SU-DHL-6 (cell line): ENCODE results near the gene C5AR1.
A peak's percentile ranks its signal among the peaks of the same experiment; 100 is the strongest.
"Not testable (repeated sequence)": the region's sequence is repeated elsewhere in the genome, so short reads cannot be mapped to it uniquely, and the experiment has no call there.

ENCODE experiments used
- H2AFZ ChIP-seq: fragments of 200-600 bp; sonication (generic); 2 replicates; pipeline ENCODE4 v1.6.1; 2014; ENCODE audit warnings: low read depth, mild to moderate bottlenecking, moderate library complexity, mixed read lengths, antibody characterized with exemption, low read length; ENCODE audit not compliant: severe bottlenecking
- H3F3A ChIP-seq: fragments of 200-600 bp; shearing (Covaris generic); 2 replicates; pipeline ENCODE4 v1.6.0; 2016; ENCODE audit warnings: antibody characterized with exemption, mild to moderate bottlenecking; ENCODE audit not compliant: insufficient read depth
- H3K27ac ChIP-seq: fragments of 200-600 bp; sonication (generic); 2 replicates; pipeline ENCODE4 v1.5.1; 2016; ENCODE audit warnings: low read depth, mild to moderate bottlenecking, low read length, moderate library complexity, mixed read lengths
- H3K27me3 ChIP-seq: fragments of 200-600 bp; sonication (generic), shearing (Covaris generic); 2 replicates; pipeline ENCODE4 v1.6.0; 2014; ENCODE audit warnings: mild to moderate bottlenecking, low read length
- H3K36me3 ChIP-seq: fragments of 200-600 bp; sonication (generic); 2 replicates; pipeline ENCODE4 v1.6.1; 2014; ENCODE audit warnings: mild to moderate bottlenecking, low read length, mixed read lengths
- H3K4me2 ChIP-seq: fragments of 300-600, 200-600 bp; shearing (Covaris generic), sonication (generic); 2 replicates; pipeline ENCODE4 v1.6.0; 2014; ENCODE audit warnings: low read length, low read depth, mild to moderate bottlenecking; ENCODE audit not compliant: poor library complexity, severe bottlenecking
- H3K4me3 ChIP-seq: fragments of 200-600 bp; sonication (generic); 2 replicates; pipeline ENCODE4 v1.5.1; 2014; ENCODE audit warnings: antibody characterized with exemption, low read length, mild to moderate bottlenecking, mixed read lengths; ENCODE audit not compliant: insufficient read depth, poor library complexity, severe bottlenecking
- H3K79me2 ChIP-seq: fragments of 200-600 bp; sonication (generic); 2 replicates; pipeline ENCODE4 v1.6.1; 2014; ENCODE audit warnings: mild to moderate bottlenecking, low read length, moderate library complexity; ENCODE audit not compliant: insufficient read depth
- H3K9ac ChIP-seq: fragments of 200-600 bp; sonication (generic); 2 replicates; pipeline ENCODE4 v1.7.0; 2014; ENCODE audit warnings: mild to moderate bottlenecking, low read length
- H3K9me2 ChIP-seq: fragments of 200-600 bp; sonication (generic); replicated peaks from 2 replicates; pipeline ENCODE4 v1.6.1; 2014; ENCODE audit warnings: low read length; ENCODE audit not compliant: insufficient read depth
- H3K9me3 ChIP-seq: fragments of 200-600 bp; sonication (generic); 2 replicates; pipeline ENCODE4 v1.6.1; 2014; ENCODE audit warnings: low read length, mixed read lengths; ENCODE audit not compliant: insufficient read depth
- H4K20me1 ChIP-seq: fragments of 200-600 bp; sonication (generic); 2 replicates; pipeline ENCODE4 v1.6.1; 2014; ENCODE audit warnings: low read depth, mild to moderate bottlenecking, antibody characterized with exemption, low read length, moderate library complexity, mixed read lengths
- CTCF ChIP-seq: fragments of 200-600 bp; sonication (generic); IDR thresholded peaks from one replicate; pipeline ENCODE4 v1.5.1; 2017; ENCODE audit warnings: antibody characterized with exemption, mild to moderate bottlenecking, low read length, moderate library complexity; ENCODE audit not compliant: insufficient read depth, poor library complexity, severe bottlenecking
- EZH2phosphoT487 ChIP-seq: fragments of 200-600 bp; sonication (generic), shearing (Covaris generic); conservative IDR thresholded peaks from 2 replicates; pipeline ENCODE4 v1.6.1; 2018; ENCODE audit warnings: mild to moderate bottlenecking, antibody characterized with exemption, low read length, moderate library complexity, mixed read lengths

The C5AR1 gene

DNA sequence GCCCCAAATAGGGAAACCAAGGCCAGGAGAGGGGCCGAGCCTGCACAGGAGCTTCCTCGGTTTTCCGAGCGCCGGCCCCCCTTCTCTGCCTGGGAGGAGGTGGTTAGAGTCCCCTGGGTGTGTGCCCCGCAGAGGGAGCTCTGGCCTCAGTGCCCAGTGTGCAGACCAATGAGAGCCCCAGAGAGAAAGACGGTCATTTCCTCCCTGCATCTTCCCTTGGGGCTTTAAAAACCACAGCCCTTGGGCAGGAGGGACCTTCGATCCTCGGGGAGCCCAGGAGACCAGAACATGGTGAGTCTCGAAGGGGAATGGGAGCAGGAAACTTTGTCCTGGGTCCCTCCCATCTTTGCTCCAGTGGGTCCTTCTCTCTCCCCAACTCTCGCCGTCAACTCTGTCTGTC, at the start of gene C5AR1:
Gene C5AR1, plus strand, starts transcription at position 254 of the 400 bp plus-strand sequence. Its CDS starts 35 bp downstream, at position 289.
- Histone ChIP-seq H3K4me3 (no peak within 1 kb of the TSS), H3K36me3 (no peaks in the 10 kb centered on the region), H3K9me3 (no peaks in the 10 kb centered on the region), H2AFZ (no peak within 1 kb of the TSS), H3K4me2 (no peak within 1 kb of the TSS), H3K27ac (no peak within 1 kb of the TSS), H3K9ac (no peak within 1 kb of the TSS), H3F3A (no peaks in the 10 kb centered on the region), H4K20me1 (no peaks in the 10 kb centered on the region), H3K27me3 (0 out of 2 replicates have a peak, but pooled peaks cover 3% of the 10 kb centered on the region), H3K9me2 (no peaks in the 10 kb centered on the region), H3K79me2 (no peaks in the 10 kb centered on the region)
- TF ChIP-seq EZH2phosphoT487 (no peak), CTCF (no peak)

DNA sequence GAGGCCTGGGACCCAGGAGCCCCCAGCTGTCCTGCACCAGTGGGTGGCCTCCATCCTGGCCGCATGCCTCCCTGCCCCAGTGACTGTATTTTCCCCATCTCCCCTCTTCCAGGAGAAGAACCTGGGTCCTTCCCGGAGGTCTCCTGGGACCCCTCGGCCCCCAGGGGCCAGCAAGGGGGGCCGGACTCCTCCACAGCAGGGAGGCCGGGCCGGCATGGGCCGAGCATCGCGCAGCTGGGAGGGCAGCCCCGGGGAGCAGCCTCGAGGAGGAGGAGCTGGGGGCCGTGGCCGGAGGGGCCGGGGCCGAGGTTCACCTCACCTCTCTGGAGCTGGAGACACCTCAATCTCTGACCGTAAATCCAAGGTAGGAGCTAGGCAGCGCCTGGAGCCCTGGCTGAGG, 49.2 kb upstream of the C5AR1 start:
- no peak overlapping the region for H3K4me2 ChIP-seq
- H3F3A ChIP-seq = no peaks in the 10 kb centered on the region; the same call in 1 of the 2 replicates
- no peaks in the 10 kb centered on the region for H3K9me3 ChIP-seq
- no peak overlapping the region for H3K27ac ChIP-seq
- TF ChIP-seq CTCF = no peak
- no peak for TF ChIP-seq EZH2phosphoT487
- H3K9ac ChIP-seq = no peak overlapping the region
- H3K36me3 ChIP-seq = no peaks in the 10 kb centered on the region
- no peaks in the 10 kb centered on the region for H3K9me2 ChIP-seq
- H3K27me3 ChIP-seq = no peaks in the 10 kb centered on the region
- no peaks in the 10 kb centered on the region for H3K79me2 ChIP-seq
- H2AFZ ChIP-seq = no peak overlapping the region
- H3K4me3 ChIP-seq = no peak overlapping the region
- H4K20me1 ChIP-seq = no peaks in the 10 kb centered on the region; the same call in 1 of the 2 replicates

GRCh38 chr19:47261946-47262793, 47.5 kb upstream of the C5AR1 start:
- peak overlapping the region; percentile 65 for H3K27ac ChIP-seq
- not testable (repeated sequence) for H2AFZ ChIP-seq, H3K79me2 ChIP-seq, H3K4me2 ChIP-seq, H4K20me1 ChIP-seq, H3F3A ChIP-seq, H3K4me3 ChIP-seq, H3K9me3 ChIP-seq, H3K9ac ChIP-seq, H3K9me2 ChIP-seq, H3K36me3 ChIP-seq, H3K27me3 ChIP-seq

GRCh38 chr19:47264629-47265028, 45.0 kb upstream of the C5AR1 start:
- no peak for TF ChIP-seq CTCF
- no peak for TF ChIP-seq EZH2phosphoT487
- no peaks in the 10 kb centered on the region for H3K9me3 ChIP-seq
- no peak overlapping the region for H2AFZ ChIP-seq
- no peaks in the 10 kb centered on the region for H3K79me2 ChIP-seq
- no peaks in the 10 kb centered on the region for H4K20me1 ChIP-seq
- H3K27ac ChIP-seq = no peak overlapping the region
- no peak overlapping the region for H3K9ac ChIP-seq
- H3K4me3 ChIP-seq = no peak overlapping the region
- H3K27me3 ChIP-seq = no peaks in the 10 kb centered on the region
- H3K4me2 ChIP-seq = no peak overlapping the region
- no peaks in the 10 kb centered on the region for H3K9me2 ChIP-seq
- H3F3A ChIP-seq = no peaks in the 10 kb centered on the region
- H3K36me3 ChIP-seq = no peaks in the 10 kb centered on the region
